Hematopoietic multipotent progenitor cell treated with erythropoietin and hydrocortisone succinate and interleukin-3 and kit ligand, for 4 days (in vitro differentiated cells): ENCODE data around the gene IQSEC1.

Source experiments
- DNase-seq: peaks from one replicate; pipeline ENCODE4 v3.0.0-alpha.2; 2015

The IQSEC1 gene

GRCh38 chr3:12903881-12904280, 169.3 kb downstream of the IQSEC1 start:
- DNase-seq, result no peak

- peak; percentile 46 for DNase-seq
Observed at GRCh38 chr3:12903000-12903800, 170.0 kb downstream of the IQSEC1 start.

- no peak for DNase-seq
Observed at GRCh38 chr3:12902181-12902999, 170.8 kb downstream of the IQSEC1 start.

GRCh38 chr3:12901623-12902045, 171.6 kb downstream of the IQSEC1 start:
- DNase-seq, result peak; percentile 47

- DNase-seq, result no peak
Observed at GRCh38 chr3:12900885-12901411, 172.3 kb downstream of the IQSEC1 start.

- DNase-seq, result no peak
Observed at GRCh38 chr3:12898965-12899755, 174.1 kb downstream of the IQSEC1 start.

- DNase-seq, result no peak
Observed at GRCh38 chr3:12898290-12898964, 174.8 kb downstream of the IQSEC1 start.

GRCh38 chr3:12897381-12898289, 175.6 kb downstream of the IQSEC1 start:
- DNase-seq, result no peak

GRCh38 chr3:12896063-12896985, 176.9 kb downstream of the IQSEC1 start:
- peak; percentile 38 for DNase-seq

- DNase-seq, result no peak
Observed at GRCh38 chr3:12895391-12896062, 177.7 kb downstream of the IQSEC1 start.

- DNase-seq, result no peak
Observed at GRCh38 chr3:12894629-12895028, 178.6 kb downstream of the IQSEC1 start.

GRCh38 chr3:12893852-12894251, 179.4 kb downstream of the IQSEC1 start:
- no peak for DNase-seq

GRCh38 chr3:12893247-12893646, 180.0 kb downstream of the IQSEC1 start:
- DNase-seq, result no peak

GRCh38 chr3:12892840-12893189, 180.4 kb downstream of the IQSEC1 start:
- no peak for DNase-seq

GRCh38 chr3:12891985-12892839, 181.0 kb downstream of the IQSEC1 start:
- DNase-seq, result peak; percentile 84

GRCh38 chr3:12891391-12891984, 181.7 kb downstream of the IQSEC1 start:
- no peak for DNase-seq

GRCh38 chr3:12890610-12891390, 182.4 kb downstream of the IQSEC1 start:
- DNase-seq, result no peak
